ENCODE measurements around the gene CHPT1.
"Not testable (repeated sequence)": the region's sequence is repeated elsewhere in the genome, so short reads cannot be mapped to it uniquely, and the experiment has no call there.

Gene CHPT1

GRCh38 chr12:101697197-101697929, at the start of gene CHPT1:
CHPT1 (plus strand) TSS chr12:101697640; CDS start chr12:101697862, 222 bp downstream.
- peak; percentile 69 to 93 (median 90) for DNase-seq

DNA sequence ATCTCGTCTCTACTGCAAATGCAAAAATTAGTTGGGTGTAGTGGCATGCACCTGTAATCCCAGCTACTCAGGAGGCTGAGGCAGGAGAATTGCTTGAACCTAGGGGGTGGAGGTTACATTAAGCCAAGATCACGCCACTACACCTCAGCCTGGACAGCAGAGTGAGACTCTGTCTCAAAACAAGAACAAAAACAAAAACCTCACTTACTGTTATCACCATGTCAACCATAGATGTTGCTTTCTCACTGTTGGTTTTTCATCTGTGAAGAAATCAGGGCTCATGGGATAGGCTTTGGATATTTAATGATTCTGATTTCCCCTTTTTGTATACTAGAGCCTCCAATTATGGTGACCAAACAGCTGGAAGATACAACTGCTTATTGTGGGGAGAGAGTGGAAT, 49.7 kb upstream of the CHPT1 start:
- DNase-seq, result no peak

DNA sequence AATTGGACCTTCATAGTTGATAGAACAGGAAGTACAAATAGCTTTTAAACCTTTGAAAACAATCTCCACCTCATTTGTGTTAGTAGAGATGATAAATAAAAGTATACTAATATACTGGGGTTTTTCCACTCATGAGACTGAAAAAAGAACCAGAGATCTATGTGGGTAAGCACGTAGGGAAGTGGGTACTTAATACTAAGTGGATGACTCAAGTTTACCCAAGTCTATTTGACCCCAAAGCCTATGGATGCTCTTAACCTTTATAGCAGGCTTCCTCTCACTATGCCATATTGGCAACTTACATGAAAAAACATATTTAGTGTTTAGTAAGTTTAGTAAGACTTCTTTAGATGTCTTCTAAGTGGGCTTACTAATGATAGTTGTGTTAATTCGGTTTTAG, 49.2 kb upstream of the CHPT1 start:
- DNase-seq, result peak in 2 of 3 experiments; percentile 45 to 50

- no peak for DNase-seq
Observed at GRCh38 chr12:101650346-101651117, 46.9 kb upstream of the CHPT1 start.

- no peak for DNase-seq
Observed at GRCh38 chr12:101653030-101653429, 44.4 kb upstream of the CHPT1 start.

- DNase-seq, result no peak
Observed at GRCh38 chr12:101653503-101653902, 43.9 kb upstream of the CHPT1 start.

- no peak for DNase-seq
Observed at GRCh38 chr12:101654442-101654841, 43.0 kb upstream of the CHPT1 start.

DNA sequence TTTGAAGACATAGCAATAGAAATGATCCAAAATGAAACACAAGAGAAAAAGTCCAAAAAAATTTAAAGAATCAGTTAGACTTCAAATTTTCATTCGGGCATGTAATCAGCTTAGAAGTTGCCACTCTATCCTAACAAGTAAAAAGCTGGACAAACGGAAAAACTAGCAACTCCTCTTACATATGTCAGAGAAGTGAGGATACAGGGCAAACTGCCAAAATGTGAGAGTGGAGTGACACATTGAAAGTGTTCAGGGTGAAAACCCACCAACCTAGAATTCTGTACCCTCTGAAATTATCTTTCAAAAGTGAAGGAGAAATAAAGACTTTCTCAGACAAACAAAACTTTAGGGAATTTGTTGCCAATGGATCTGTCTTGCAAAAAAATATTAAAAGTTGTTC, 42.0 kb upstream of the CHPT1 start:
- peak in 1 of 3 experiments; percentile 17 for DNase-seq

- DNase-seq, result not testable (repeated sequence)
Observed at GRCh38 chr12:101660662-101661061, 36.8 kb upstream of the CHPT1 start.

DNA sequence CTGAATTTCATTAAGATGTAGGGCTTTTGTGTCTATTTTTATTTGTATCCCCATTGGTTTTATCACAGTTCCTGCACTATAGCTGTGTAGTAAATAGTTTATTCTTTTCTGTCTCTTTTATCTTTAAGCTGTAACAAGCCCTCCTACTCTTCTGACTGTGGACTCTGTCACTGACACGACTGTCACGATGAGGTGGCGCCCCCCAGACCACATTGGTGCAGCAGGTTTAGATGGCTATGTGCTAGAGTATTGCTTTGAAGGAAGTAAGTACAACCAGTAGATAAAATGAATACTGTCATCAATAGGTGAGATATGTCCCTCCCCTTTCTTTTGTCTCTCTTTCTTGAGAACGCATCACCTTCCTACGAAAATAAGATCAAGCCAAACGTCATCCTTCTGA, 34.1 kb upstream of the CHPT1 start:
- no peak for DNase-seq

- DNase-seq, result no peak
Observed at GRCh38 chr12:101664992-101665391, 32.4 kb upstream of the CHPT1 start.

- no peak for DNase-seq
Observed at GRCh38 chr12:101666052-101666728, 31.2 kb upstream of the CHPT1 start.

- DNase-seq, result no peak
Observed at GRCh38 chr12:101667591-101667990, 29.8 kb upstream of the CHPT1 start.

- DNase-seq, result no peak
Observed at GRCh38 chr12:101670007-101670671, 27.3 kb upstream of the CHPT1 start.

GRCh38 chr12:101671157-101671791, 26.2 kb upstream of the CHPT1 start:
- no peak for DNase-seq

DNA sequence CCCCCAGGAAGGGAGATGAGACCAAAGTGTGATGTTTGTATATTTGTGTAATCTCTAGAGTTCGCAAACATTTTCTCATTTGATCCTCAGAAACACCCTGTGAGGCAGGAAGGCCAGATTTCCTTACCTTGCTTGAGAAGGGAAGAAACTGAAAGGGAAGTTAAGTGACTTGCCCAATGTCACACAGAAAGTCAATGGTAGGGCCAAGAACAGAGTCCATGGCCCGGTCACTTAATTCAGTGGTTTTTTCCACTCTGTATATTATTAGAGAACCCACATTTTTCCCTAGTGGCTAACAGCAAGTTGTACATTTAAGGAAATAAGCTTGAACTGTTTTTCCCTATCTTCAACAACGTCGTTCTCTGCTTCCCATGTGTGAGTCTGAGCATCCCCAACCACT, 25.6 kb upstream of the CHPT1 start:
- no peak for DNase-seq

GRCh38 chr12:101675555-101675954, 21.9 kb upstream of the CHPT1 start:
- no peak for DNase-seq

DNA sequence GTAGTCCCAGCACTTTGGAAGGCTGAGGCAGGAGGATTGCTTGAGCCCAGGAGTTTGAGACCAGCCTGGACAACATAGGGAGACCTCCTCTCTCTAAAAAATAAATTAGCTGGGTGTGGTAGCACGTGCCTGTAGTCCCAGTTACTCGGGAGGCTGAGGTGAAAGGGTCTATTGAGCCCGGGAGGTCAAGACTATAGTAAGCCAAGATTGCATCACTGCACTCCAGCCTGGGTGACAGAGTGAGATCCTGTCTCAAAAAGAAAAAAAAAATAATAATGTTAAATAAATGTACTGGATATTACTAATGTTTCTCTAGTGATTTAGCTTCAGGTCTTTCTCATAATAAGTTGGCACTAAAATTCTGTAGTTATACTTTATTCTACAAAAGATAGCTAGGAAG, 20.9 kb upstream of the CHPT1 start:
- not testable (repeated sequence) for DNase-seq

DNA sequence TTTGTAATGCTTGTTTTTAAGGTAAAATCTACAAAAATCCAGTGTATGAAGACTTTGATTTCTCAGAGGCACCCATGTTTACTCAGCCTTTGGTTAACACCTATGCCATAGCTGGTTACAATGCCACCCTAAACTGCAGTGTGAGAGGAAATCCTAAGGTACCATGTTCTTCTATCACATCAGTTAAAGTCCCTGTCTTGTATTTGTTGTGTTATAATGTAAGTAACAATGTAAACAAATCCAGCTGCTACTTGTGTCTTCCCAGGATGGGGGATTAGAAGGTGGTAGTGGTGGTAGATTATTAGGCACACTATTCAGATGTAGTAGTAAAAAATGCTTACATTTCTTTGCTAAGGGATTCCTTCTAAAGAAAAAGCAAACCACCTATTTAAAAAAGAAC, 19.4 kb upstream of the CHPT1 start:
- peak in 1 of 3 experiments; percentile 46 for DNase-seq

DNA sequence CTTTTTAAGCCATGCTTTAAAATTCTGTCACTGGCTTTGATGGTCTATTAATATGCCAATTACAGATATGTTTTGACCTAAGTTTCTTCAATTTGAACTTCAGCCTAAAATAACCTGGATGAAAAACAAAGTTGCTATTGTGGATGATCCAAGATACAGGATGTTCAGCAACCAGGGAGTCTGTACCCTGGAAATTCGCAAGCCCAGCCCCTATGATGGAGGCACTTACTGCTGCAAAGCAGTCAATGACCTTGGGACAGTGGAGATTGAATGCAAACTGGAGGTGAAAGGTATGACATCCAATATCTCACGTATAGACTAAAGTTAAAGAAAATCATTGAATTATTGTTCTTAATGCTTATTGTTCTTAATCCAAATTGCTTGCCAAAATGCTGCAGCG, 17.2 kb upstream of the CHPT1 start:
- DNase-seq, result no peak

GRCh38 chr12:101680647-101681046, 16.8 kb upstream of the CHPT1 start:
- no peak for DNase-seq

DNA sequence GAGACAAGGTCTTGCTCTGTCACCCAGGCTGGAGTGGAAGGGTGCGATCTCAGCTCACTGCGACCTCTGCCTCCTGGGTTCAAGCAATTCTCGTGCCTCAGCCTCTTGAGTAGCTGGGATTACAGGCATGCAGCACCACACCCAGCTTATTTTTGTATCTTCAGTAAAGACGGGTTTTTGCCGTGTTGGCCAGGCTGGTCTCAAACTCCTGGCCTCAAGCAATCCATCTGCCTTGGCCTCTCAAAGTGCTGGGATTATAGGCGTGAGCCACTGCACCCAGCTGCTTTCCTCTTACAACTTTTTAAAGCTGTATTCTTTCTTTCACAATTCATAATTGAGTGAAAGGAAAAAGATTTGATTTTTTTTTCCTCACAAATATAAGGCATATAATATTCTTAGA, 15.8 kb upstream of the CHPT1 start:
- not testable (repeated sequence) for DNase-seq

DNA sequence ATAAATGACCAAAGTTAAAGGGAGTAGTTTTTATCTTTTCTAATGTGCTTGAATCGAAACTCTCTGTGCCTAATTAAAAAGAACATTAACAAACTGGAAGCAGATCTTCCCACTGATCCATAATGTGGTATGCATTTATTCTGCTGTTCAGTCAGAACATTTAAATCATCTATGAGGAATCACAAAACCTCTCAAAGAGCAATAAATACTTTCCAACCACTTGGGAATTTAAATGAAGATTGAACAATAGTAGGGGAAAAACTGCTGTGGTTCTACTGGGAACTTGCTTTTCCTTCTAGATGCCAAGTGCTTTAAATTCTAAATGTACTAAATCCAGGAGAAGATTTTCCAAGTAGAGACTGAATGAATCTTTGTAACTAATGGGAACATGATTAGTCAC, 12.3 kb upstream of the CHPT1 start:
- no peak for DNase-seq
